ENCODE data around the gene SPRN.

- TF ChIP-seq CTCF (IDR thresholded peaks at IDR 0.05), result no peak
- no peak for TF ChIP-seq POLR2AphosphoS5 (IDR thresholded peaks at IDR 0.05)
These were observed 39.2 kb downstream of the SPRN start for GRCh38 chr10:133385214-133385613.

Data from upper lobe of left lung (tissue), 4 donors.